ENCODE results near the gene MACROD2. TPM values are rescaled to one million over a fixed set of nuclear protein-coding genes. Genes with fewer than 3 reads are reported as not detected.

The MACROD2 gene
- total RNA-seq, 2 donors from 2014 or later = 8.3 to 21.8 TPM

- H3K27ac ChIP-seq = no peak overlapping the region
- ATAC-seq (no peak), DNase-seq (no peak)
- TF ChIP-seq POLR2A (IDR thresholded peaks at IDR 0.05) = no peak
- TF ChIP-seq CTCF (IDR thresholded peaks at IDR 0.05) = no peak
- H3K4me1 ChIP-seq = no peaks in the 10 kb centered on the region
- H3K9me3 ChIP-seq = no peaks in the 10 kb centered on the region
- H3K4me3 ChIP-seq = no peak overlapping the region
- H3K27me3 ChIP-seq = no peaks in the 10 kb centered on the region
- no peaks in the 10 kb centered on the region for H3K36me3 ChIP-seq (replicated peaks in 1 of 2; ENCODE audit: insufficient read depth in 1 of 2, low read depth in 2 of 2)
- intact Hi-C loops (cut with DNase I) = no loop called here
- WGBS, 2 donors = 48 to 55% methylated on average over 1 of the region's 1 CpG
These were observed 1270.4 kb downstream of the MACROD2 start for GRCh38 chr20:15265581-15266309.

GRCh38 chr20:15267935-15268334 is 1272.6 kb downstream of the MACROD2 start:
- H3K27ac ChIP-seq = no peak overlapping the region
- ATAC-seq (no peak), DNase-seq (no peak)
- intact Hi-C loops (cut with DNase I) = no loop called here
- no peaks in the 10 kb centered on the region for H3K4me1 ChIP-seq
- H3K36me3 ChIP-seq (replicated peaks in 1 of 2; ENCODE audit: insufficient read depth in 1 of 2, low read depth in 2 of 2) = no peaks in the 10 kb centered on the region
- TF ChIP-seq POLR2A (IDR thresholded peaks at IDR 0.05) (no peak), CTCF (IDR thresholded peaks at IDR 0.05) (no peak)
- no peaks in the 10 kb centered on the region for H3K27me3 ChIP-seq
- no peaks in the 10 kb centered on the region for H3K9me3 ChIP-seq
- no peak overlapping the region for H3K4me3 ChIP-seq
- 41% methylated on average over 1 of the region's 1 CpG for WGBS, 2 donors

- intact Hi-C loops (cut with DNase I) = no loop called here
- Histone ChIP-seq H3K27me3 (no peaks in the 10 kb centered on the region), H3K9me3 (no peaks in the 10 kb centered on the region), H3K4me1 (no peaks in the 10 kb centered on the region), H3K36me3 (replicated peaks in 1 of 2; ENCODE audit: insufficient read depth in 1 of 2, low read depth in 2 of 2) (no peaks in the 10 kb centered on the region), H3K4me3 (no peak overlapping the region), H3K27ac (no peak overlapping the region)
- DNase-seq (no peak), ATAC-seq (no peak)
- TF ChIP-seq POLR2A (IDR thresholded peaks at IDR 0.05) (no peak), CTCF (IDR thresholded peaks at IDR 0.05) (no peak)
These were observed 1282.7 kb downstream of the MACROD2 start for GRCh38 chr20:15278041-15278440.

GRCh38 chr20:15287329-15287728 is 1292.0 kb downstream of the MACROD2 start:
- intact Hi-C loops (cut with DNase I) = no loop called here
- no peaks in the 10 kb centered on the region for H3K36me3 ChIP-seq (replicated peaks in 1 of 2; ENCODE audit: insufficient read depth in 1 of 2, low read depth in 2 of 2)
- TF ChIP-seq POLR2A (IDR thresholded peaks at IDR 0.05) (no peak), CTCF (IDR thresholded peaks at IDR 0.05) (no peak)
- 82 to 86% methylated on average over 5 of the region's 5 CpGs for WGBS, 2 donors
- H3K27ac ChIP-seq = no peak overlapping the region
- H3K9me3 ChIP-seq = no peaks in the 10 kb centered on the region
- DNase-seq (no peak), ATAC-seq (no peak)
- H3K27me3 ChIP-seq = no peaks in the 10 kb centered on the region
- no peaks in the 10 kb centered on the region for H3K4me1 ChIP-seq
- H3K4me3 ChIP-seq = no peak overlapping the region

GRCh38 chr20:15288106-15288505 is 1292.8 kb downstream of the MACROD2 start:
- 66 to 88% methylated on average over 3 of the region's 3 CpGs for WGBS, 2 donors
- intact Hi-C loops (cut with DNase I) = no loop called here
- TF ChIP-seq POLR2A (IDR thresholded peaks at IDR 0.05) = no peak
- TF ChIP-seq CTCF (IDR thresholded peaks at IDR 0.05) = no peak
- Histone ChIP-seq H3K36me3 (replicated peaks in 1 of 2; ENCODE audit: insufficient read depth in 1 of 2, low read depth in 2 of 2) (no peaks in the 10 kb centered on the region), H3K9me3 (no peaks in the 10 kb centered on the region), H3K27ac (no peak overlapping the region), H3K4me3 (no peak overlapping the region), H3K4me1 (no peaks in the 10 kb centered on the region), H3K27me3 (no peaks in the 10 kb centered on the region)
- ATAC-seq (no peak), DNase-seq (no peak)

Data from body of pancreas (tissue), 4 donors.